NK-92 (cell line): ENCODE measurements around the gene BACE2.
"Not testable (repeated sequence)": the region's sequence is repeated elsewhere in the genome, so short reads cannot be mapped to it uniquely, and the experiment has no call there.

Experiments
- DNase-seq: peaks from one replicate; lab custom pipeline; 2025; ENCODE audit not compliant: unreplicated experiment; lab: John Stamatoyannopoulos, UW

The BACE2 gene

GRCh38 chr21:41260428-41260827 is 92.5 kb downstream of the BACE2 start:
- DNase-seq, result no peak

DNA sequence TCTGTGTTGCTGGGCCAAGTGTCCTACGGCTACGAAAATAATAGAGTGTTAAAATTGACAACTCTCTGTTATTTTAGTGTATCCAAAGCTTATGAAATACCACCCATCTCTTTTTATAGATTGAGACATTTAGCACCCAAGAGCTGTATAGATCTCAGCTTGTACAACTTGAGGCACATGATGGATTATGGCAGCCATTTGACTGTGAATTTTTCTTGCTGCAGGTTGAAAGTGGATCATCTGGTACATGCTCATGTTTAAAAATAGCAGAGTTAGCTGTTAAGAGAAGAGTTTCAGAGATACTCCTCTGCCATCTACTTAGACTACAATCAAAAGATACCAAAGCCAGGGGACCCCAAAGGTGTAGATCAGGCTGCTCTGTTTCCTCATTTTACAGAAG is 99.4 kb downstream of the BACE2 start:
- no peak for DNase-seq

DNA sequence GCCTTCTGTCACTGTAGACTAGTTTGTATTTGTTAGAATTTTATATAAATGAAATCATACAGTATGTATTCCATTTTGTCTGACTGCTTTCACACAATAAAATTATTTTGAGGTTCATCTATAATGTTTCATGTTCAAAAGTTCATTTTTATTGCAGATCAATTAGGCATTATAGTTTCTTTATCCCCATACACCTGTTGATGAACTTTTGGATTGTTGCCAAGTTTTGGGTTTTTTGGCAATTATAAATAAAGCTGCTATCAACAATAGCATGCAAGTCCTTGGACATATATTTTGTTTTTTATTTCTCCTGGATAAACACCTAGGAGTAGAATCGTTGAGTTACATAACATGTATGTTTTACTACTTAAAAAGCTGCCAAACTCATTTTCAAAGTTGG is 101.6 kb downstream of the BACE2 start:
- no peak for DNase-seq

GRCh38 chr21:41277196-41277595 is 109.2 kb downstream of the BACE2 start:
- DNase-seq, result no peak

- no peak for DNase-seq
Observed at GRCh38 chr21:41277846-41278245, 109.9 kb downstream of the BACE2 start.

DNA sequence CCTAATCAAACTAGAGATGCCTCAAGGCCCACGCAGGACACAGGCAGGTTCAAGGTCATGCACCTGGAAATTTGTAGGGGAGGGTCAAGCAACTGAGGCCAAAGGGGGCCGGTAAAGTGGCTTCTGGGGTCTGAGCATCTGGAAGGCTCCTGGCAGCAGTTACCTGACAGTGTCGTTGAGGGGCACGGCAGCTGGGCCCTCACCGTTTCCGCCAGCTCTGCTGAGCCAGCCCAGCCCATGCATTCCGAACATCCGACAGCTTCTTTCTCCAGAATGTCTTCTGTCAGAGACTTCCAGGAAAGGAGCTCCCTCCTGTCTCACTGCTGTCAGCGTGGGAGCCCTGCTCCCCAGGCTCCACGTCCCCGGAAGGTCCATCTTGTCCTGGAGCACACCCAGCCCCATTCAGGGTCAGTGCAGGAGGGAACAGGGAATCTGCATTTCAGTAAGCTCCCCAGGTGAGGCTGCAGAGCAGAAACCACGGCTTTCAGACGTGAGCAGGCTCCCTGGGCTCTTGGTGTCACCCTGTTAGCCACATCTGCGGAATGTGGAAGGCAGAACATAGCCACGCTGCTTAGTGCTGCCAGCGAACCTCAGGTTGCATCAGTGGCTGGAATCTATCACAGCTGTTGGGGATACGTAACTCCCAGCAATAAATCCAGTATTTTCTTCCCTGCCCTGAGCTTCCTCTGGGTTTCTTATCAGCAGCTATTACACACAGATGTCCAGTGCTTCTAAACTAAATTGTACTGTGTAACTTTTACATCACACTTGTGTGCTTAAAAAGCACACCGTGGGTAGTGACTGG is 112.4 kb downstream of the BACE2 start:
- no peak for DNase-seq

DNA sequence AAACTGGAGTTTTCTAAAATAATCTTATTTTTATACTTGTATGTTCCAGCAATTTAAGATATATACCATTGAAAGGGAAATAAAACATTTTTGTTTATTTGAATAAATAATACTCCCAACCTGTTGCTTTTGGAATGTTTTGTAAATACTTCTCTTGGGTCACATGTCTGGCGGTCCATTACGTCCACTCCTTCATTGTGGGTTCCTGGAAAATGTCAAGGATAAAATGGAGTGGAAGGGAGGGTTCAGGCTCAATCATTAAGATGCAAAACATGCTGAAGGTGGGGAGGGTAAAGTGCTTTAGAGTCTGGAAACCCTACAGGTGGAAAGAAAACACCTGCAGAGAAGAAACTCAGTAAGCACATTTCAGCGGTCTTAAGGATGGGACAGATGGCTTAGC is 114.5 kb downstream of the BACE2 start:
- no peak for DNase-seq

DNA sequence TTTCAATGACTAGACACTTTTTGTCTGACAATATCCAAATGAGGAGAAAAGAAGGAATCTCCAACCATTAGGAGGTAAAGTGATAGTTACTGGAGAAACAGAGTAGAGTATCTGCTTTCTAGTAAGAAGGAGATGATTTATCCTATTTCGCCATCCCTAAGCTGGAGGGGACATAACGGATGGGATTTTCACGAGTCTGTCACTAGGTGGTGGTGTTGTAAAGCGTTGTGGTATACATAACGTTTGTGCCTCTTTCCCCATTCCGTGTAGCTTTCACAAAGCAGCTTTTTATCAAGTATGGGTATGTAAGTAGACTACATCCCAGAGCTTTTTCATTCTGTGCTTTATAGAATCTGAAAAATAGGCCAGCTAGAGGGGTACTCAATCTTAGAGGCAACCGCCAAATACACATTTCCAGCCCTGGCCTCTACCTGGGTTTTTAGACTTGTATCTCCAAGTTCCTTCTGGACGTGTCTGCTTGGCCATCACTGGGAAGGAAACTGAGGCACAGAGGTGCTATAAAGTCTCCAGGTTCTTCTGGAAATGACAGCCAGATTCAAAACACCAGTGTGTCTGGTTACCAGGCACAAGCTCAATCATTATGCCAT is 115.4 kb downstream of the BACE2 start:
- no peak for DNase-seq

DNA sequence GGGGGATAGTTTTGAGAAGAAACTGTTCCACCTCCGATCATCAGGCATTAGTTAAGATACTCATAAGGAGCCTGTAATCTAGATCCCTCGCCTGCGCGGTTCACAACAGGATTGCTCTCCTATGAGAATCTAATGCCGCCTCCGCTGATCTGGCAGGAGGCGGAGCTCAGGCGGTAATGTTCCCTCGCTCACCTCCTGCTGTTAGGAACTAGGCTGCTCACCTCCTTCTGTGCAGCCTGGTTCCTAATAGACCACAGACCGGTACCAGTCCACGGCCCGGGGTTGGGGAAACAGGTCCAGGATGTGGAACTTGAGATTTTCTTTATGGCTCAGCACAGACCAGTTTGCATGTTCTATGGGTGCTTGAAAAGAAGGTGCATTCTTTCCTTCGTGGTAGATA is 121.5 kb downstream of the BACE2 start:
- DNase-seq, result no peak

DNA sequence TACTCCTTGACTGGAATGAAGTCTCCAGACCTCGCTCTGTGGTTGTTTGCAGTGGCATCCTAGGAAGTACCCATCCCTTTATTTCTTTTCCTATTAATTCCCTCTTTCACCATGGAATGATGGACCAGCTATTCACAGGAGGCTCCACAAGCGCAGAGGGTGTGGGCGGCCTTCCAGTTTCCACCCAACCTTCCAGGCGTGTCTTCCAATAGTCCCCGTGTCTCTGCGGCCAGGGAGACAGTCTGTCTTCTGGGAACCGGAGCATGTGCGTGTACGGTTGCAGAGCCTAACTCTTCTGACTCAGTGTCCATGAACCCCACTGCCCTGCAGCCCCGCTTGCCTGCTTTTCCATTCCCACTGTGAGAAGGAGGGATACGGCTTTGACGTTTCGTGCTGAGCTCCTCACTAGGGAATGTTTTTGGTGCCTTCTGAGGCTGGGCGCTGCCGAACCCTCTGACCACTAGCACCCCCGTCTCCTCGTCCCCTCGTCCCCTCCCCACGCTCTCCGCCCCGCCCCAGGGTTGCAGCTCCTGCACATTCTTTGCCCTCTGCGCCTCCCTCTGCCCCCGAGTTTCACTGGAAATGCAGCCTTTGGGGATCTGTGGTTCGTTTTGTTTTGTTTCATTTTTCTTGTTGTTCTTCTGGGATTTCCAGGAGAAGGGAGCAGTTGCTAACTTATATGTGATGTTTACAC is 122.3 kb downstream of the BACE2 start:
- no peak for DNase-seq

DNA sequence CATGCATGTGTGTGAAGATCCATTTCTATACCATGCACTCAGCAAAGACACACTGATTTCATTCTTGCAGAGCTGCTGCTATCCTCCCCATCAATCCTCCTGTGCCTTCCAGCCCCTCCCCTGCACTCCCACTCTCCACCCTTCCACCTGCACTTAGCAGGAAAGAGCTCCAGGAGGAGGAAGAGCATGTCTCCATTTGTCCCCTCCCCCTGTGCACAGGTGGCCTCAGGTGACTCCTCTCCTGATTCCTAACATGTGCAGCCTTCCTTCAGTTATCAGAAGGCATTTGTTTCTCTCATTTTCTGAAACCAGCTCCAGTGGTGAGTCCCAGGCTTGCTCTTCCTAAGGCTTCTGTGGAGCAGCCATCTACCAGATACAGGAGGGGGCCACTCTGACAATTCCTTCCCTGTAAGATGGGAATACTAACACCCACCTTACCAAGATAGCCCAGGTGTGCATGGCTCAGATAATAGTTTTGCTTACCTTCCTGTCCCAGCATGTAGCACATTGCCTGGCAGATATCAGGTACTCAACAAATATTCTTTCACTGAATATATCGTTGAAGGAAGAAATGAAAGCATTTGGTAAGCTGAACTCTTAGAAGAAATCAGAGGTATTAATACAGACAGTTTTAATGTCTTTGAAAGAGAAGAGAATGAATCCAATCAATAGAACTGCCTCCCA is 126.7 kb downstream of the BACE2 start:
- no peak for DNase-seq

GRCh38 chr21:41295721-41296254 is 127.8 kb downstream of the BACE2 start:
- DNase-seq, result no peak

- DNase-seq, result no peak
Observed at GRCh38 chr21:41302976-41303375, 135.0 kb downstream of the BACE2 start.

GRCh38 chr21:41304068-41304720 is 136.2 kb downstream of the BACE2 start:
- DNase-seq, result no peak

DNA sequence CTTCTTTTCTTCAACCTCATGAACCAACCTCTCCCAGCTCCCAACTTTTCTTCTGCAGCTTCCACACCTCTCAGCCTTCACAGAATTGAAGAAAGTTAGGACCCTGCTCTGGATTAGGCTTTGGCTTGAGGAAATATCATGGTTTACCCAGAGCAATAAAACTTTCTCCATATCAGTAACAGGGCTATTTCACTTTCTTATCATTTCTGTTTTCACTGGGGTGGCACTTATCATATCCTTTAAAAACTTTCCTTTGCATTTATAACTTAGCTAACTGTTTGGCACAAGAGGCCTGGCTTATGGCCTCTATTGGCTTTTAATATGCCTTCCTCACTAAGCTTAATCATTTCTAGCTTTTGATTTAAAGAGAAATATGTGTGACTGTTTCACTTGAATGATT is 139.3 kb downstream of the BACE2 start:
- DNase-seq, result no peak

GRCh38 chr21:41313285-41314164 is 145.6 kb downstream of the BACE2 start:
- DNase-seq, result not testable (repeated sequence)

DNA sequence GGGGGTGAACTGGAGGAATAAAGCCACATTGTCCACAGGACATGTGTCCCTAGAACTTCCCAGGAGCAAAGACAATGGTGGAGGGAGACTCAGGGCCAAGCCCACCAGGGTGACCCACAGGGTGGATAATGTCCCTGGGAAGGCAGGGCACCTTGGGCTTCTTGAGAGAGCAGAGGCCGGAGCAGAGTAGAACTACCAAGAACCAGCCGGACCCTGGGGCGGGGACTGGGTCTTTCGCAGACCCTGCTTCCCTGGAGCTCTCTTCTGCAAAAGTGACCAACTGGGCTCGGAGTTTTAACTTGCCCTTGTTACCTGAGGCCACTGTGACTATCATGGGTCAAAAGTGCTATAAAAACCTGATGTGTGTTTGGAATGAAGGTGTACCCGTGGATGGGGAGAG is 147.8 kb downstream of the BACE2 start:
- DNase-seq, result no peak

DNA sequence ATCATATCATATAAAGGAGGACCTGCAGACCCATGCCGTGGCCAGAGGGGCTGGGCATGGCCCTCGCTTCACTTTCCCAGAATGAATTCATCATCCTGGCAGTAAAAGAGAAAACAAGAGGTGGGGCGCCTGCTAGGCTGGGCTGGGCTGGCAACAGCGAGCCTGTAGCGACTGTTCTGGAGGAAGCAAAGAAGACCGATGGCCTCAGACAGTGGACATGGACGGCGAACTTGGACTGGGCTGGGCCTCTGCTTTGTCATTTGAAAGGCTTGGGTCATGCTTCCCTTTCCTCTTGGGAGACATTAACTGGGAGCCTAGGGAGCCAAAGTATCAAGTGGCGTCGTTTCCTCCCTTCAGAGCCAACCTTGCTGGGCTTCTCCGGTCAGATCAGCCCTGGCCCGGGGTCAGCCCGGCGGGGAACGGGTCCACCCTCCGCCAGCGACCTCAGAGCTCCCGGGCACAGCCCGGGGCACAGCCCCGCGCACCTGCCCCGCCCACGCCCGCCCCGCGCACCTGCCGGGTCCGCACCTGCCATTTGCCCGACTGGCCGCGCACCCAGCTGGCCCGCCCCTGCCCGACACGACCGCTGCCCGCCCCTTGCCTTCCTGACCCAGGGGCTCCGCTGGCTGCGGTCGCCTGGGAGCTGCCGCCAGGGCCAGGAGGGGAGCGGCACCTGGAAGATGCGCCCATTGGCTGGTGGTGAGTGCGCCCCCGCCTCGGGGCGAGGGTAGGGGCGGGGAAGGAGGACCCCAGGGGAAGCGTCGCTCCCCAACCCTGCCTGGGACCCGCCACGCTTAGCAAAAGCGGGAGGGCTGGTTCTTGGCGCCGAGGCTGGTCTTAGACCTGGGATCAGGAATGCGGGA is 148.5 kb downstream of the BACE2 start, which contains the start of gene FAM3B:
FAM3B (plus strand) TSS at position 602 of the 863 bp plus-strand sequence; CDS start at position 681, 79 bp downstream.
- no peak for DNase-seq

- DNase-seq, result no peak
Observed at GRCh38 chr21:41317063-41317392, 149.1 kb downstream of the BACE2 start.
